Upper lobe of left lung (tissue), 6 donors: ENCODE results near the gene ABI1. TPM values are rescaled to one million over a fixed set of nuclear protein-coding genes. Genes with fewer than 3 reads are reported as not detected.

Experiments
- ATAC-seq, 2 donors: fragments of 200-7000 bp; cut with Tn5 transposase; one replicate each; pipeline ENCODE4 v1.9.1; 2022; ENCODE audit warnings: mild to moderate bottlenecking in 2 of 2, moderate library complexity in 2 of 2; ENCODE audit not compliant: low FRiP score in 2 of 2
- DNase-seq, 2 donors: peaks; one replicate each; pipeline ENCODE4 v3.0.0-alpha.2; 2019 to 2020
- H3K27ac ChIP-seq, 4 donors: fragments of 200-600 bp; sonication (generic); one replicate each; pipeline ENCODE4 v1.5.1; 2016 to 2019
- H3K27me3 ChIP-seq, 4 donors: fragments of 200-600 bp; sonication (generic); one replicate each; pipeline ENCODE4 v1.5.1; 2017 to 2019
- H3K36me3 ChIP-seq, 4 donors: fragments of 200-600 bp; sonication (generic); one replicate each; pipeline ENCODE4 v1.5.1; 2016 to 2019
- H3K4me1 ChIP-seq, 4 donors: fragments of 200-600 bp; sonication (generic); one replicate each; pipeline ENCODE4 v1.5.1; 2018 to 2019
- H3K4me3 ChIP-seq, 4 donors: fragments of 200-600 bp; sonication (generic); one replicate each; pipeline ENCODE4 v1.5.1; 2017 to 2019; ENCODE audit warnings: mild to moderate bottlenecking in 2 of 4, moderate library complexity in 1 of 4
- H3K9me3 ChIP-seq, 4 donors: fragments of 200-600 bp; sonication (generic); one replicate each; pipeline ENCODE4 v1.5.1; 2018 to 2019
- EP300 ChIP-seq, 4 donors: sonication (generic); formaldehyde crosslinking; IDR thresholded peaks; one replicate each; pipeline ENCODE4 v1.5.1; 2017; ENCODE audit warnings: antibody characterized with exemption in 4 of 4, control low read depth in 2 of 4
- POLR2A ChIP-seq, 4 donors: fragments of 450-650 bp; IDR thresholded peaks; one replicate each; pipeline ENCODE4 v1.5.1; 2016 to 2017; ENCODE audit warnings: antibody characterized with exemption in 4 of 4, mild to moderate bottlenecking in 2 of 4
- POLR2AphosphoS5 ChIP-seq, 2 donors: sonication (generic); formaldehyde crosslinking; IDR thresholded peaks; one replicate each; pipeline ENCODE4 v1.5.1; 2017; ENCODE audit warnings: antibody characterized with exemption in 2 of 2
- WGBS, 2 donors: methylation state at CpG; one replicate each; pipeline ENCODE4 v1.1.5; 2017 to 2018; 5-methylcytosine and 5-hydroxymethylcytosine counted together
- total RNA-seq, 6 donors: library from RNA; depleted of rRNA in 4 of 6; stranded (reverse); fragments of >200 nt in 4 of 6; gene quantifications; one replicate each; pipeline versions ENCODE4 v1.1.0 to v1.2.1, GENCODE V29; 2016 to 2021
- TF ChIP-seq, protein P1 (sequence below), 6 experiments: fragments of 450-650 bp in 4 of 6; fragments of 200-600 bp in 2 of 6; sonication (generic) in 2 of 6; IDR thresholded peaks; one replicate each; pipeline ENCODE4 v1.5.1; 2016 to 2019; ENCODE audit warnings: antibody characterized with exemption in 6 of 6
- donor health status: DM: no; HTN: no; CAD: no; lungs with moderate emphysema.
- donor health status: DM: no; HTN: yes; CAD: no; lungs with severe emphysema.

Gene ABI1
- total RNA-seq, 6 donors from 2014 or later: 23.5 to 57.6 (median 48.6) TPM

DNA sequence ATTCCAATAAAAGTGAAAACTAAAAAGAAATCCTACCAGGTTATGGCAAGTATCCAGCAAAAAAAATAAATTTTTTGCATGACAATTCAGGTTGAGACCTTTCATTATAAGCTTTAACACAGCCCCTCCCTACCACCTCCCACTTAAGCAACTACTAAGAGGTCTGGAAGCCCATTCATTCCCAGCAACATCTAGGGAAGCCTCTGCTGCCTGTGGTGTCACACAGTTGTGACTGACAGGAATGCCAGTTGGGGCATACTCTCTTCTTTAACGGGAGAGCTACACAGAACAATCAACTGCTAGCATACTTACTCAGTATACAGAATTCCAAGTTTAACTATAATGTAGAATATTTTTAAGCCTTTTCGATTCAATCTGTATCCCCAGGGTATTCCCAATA lies 27.8 kb downstream of the ABI1 start:
- no peaks in the 10 kb centered on the region for H3K36me3 ChIP-seq
- TF ChIP-seq, protein P1, sequence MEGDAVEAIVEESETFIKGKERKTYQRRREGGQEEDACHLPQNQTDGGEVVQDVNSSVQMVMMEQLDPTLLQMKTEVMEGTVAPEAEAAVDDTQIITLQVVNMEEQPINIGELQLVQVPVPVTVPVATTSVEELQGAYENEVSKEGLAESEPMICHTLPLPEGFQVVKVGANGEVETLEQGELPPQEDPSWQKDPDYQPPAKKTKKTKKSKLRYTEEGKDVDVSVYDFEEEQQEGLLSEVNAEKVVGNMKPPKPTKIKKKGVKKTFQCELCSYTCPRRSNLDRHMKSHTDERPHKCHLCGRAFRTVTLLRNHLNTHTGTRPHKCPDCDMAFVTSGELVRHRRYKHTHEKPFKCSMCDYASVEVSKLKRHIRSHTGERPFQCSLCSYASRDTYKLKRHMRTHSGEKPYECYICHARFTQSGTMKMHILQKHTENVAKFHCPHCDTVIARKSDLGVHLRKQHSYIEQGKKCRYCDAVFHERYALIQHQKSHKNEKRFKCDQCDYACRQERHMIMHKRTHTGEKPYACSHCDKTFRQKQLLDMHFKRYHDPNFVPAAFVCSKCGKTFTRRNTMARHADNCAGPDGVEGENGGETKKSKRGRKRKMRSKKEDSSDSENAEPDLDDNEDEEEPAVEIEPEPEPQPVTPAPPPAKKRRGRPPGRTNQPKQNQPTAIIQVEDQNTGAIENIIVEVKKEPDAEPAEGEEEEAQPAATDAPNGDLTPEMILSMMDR (IDR thresholded peaks at IDR 0.05): no peak
- TF ChIP-seq EP300 (IDR thresholded peaks at IDR 0.05): no peak
- TF ChIP-seq POLR2AphosphoS5 (IDR thresholded peaks at IDR 0.05): no peak
- no peak for TF ChIP-seq POLR2A (IDR thresholded peaks at IDR 0.05)
- ATAC-seq (no peak), DNase-seq (no peak)
- H3K4me1 ChIP-seq: peaks cover 5 to 25% (median 9%) of the 10 kb centered on the region in 4 donors
- H3K4me3 ChIP-seq: no peak overlapping the region
- 71 to 73% methylated on average over 2 of the region's 2 CpGs for WGBS, 2 donors
- no peak overlapping the region for H3K27ac ChIP-seq
- no peaks in the 10 kb centered on the region for H3K27me3 ChIP-seq
- no peaks in the 10 kb centered on the region for H3K9me3 ChIP-seq

DNA sequence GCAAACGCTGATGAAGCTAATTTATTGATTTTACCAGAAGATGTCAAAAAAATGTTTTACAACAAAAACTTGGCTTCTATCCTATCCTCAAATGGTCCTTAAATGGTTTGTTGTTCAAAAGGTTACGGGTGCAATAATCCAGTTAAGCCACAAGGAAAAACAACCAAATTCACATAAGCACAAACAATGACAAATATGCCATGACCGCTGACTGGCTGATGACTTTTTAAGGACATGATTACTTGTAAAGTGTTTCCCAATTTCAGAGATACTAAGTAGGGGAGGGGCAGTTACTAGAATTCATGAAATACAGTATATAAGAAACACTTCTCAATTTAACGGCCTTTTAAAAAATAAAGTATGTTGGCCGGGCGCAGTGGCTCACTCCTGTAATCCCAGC lies 28.8 kb downstream of the ABI1 start:
- peaks cover 0 to 17% (median 8%) of the 10 kb centered on the region in 4 donors for H3K4me1 ChIP-seq
- no peaks in the 10 kb centered on the region for H3K27me3 ChIP-seq
- H3K9me3 ChIP-seq: no peaks in the 10 kb centered on the region
- DNase-seq: no peak
- TF ChIP-seq EP300 (IDR thresholded peaks at IDR 0.05) (no peak), POLR2A (IDR thresholded peaks at IDR 0.05) (no peak), POLR2AphosphoS5 (IDR thresholded peaks at IDR 0.05) (no peak)
- TF ChIP-seq, protein P1 (IDR thresholded peaks at IDR 0.05): no peak
- no peak overlapping the region for H3K27ac ChIP-seq
- 88 to 93% methylated on average over 6 of the region's 6 CpGs for WGBS, 2 donors
- H3K4me3 ChIP-seq: no peak overlapping the region
- no peaks in the 10 kb centered on the region for H3K36me3 ChIP-seq
- ATAC-seq: no peak

DNA sequence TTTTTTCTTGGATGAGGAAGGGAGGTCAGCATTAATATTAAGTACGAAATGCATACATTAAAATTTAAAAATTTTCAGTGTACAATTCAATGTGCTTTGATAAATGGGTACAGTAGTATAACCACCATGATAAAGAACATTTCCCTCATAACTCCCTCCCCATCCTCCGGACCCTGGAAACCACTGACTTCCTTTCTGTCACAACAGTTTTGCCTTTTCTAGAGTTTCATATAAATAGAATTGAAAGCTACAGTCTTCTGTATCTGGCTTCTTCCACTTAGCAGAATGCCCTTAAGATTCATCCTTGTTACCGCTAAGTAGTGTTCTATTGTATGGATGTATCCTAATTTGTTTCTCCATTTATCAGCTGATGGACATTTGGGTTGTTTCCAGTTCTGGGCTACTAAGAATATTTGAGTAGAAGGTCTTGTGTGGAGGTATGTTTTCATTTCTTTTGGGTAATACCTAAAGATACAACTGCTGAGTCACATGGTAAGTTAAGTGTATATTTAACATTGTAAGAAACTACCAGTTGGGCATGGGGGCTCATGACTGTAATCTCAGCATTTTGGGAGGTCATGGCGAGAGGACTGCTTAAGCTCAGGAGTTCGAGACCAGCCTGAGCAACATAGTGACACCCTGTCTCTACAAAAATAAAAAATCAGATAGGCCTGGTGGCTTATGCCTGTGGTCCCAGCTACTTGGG lies 30.8 kb downstream of the ABI1 start:
- Histone ChIP-seq H3K27me3 (no peaks in the 10 kb centered on the region), H3K4me1 (peaks cover 0 to 15% (median 7%) of the 10 kb centered on the region in 4 donors), H3K27ac (no peak overlapping the region), H3K36me3 (no peaks in the 10 kb centered on the region), H3K9me3 (no peaks in the 10 kb centered on the region), H3K4me3 (no peak overlapping the region)
- TF ChIP-seq EP300 (IDR thresholded peaks at IDR 0.05) (no peak), POLR2AphosphoS5 (IDR thresholded peaks at IDR 0.05) (no peak), POLR2A (IDR thresholded peaks at IDR 0.05) (no peak)
- TF ChIP-seq, protein P1 (IDR thresholded peaks at IDR 0.05): no peak
- DNase-seq: no peak
- no peak for ATAC-seq
- 81 to 88% methylated on average over 5 of the region's 5 CpGs for WGBS, 2 donors

DNA sequence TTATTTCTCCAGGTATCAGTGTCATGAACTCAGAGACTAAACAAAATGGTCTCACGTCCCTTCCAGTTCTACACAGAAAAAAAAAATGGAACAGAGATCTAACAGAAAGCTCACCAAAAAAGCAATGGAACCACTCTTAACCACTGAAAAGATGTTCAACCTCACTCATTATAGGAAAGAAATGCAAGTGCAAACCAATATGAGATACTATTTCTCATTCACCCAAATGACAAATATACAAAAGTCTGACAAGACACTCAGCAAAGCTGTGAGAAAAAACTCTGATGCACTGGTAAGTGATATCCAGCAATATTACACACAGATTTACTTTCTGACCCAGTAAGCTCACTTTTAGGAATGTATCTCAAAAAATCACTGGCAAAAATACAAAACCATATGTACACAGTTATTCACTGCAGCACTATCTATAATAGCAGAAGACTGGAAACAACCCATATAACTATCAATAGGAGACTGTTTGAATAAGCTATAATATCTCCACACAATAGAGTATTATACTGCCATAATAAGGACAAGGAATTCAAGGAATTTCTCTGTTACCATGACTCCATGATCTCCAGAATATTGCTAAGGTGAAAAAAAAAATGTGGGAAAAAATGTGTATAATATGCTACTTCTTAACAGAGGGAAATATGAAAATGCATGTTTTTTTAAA lies 36.6 kb downstream of the ABI1 start:
- H3K9me3 ChIP-seq: no peaks in the 10 kb centered on the region
- WGBS, 2 donors: 92 to 97% methylated on average over 1 of the region's 1 CpG
- H3K36me3 ChIP-seq: no peaks in the 10 kb centered on the region
- no peaks in the 10 kb centered on the region for H3K27me3 ChIP-seq
- no peak for DNase-seq
- H3K27ac ChIP-seq: no peak overlapping the region
- no peak overlapping the region for H3K4me3 ChIP-seq
- ATAC-seq: no peak
- TF ChIP-seq, protein P1 (IDR thresholded peaks at IDR 0.05): no peak
- TF ChIP-seq POLR2A (IDR thresholded peaks at IDR 0.05) (no peak), EP300 (IDR thresholded peaks at IDR 0.05) (no peak), POLR2AphosphoS5 (IDR thresholded peaks at IDR 0.05) (no peak)
- H3K4me1 ChIP-seq: peaks cover 0 to 5% (median 4%) of the 10 kb centered on the region in 4 donors
